Spleen (tissue), 7 donors: Measurements from ENCODE around the gene CDH13.

ENCODE experiments used
- CTCF ChIP-seq, 11 experiments: fragments of 200-600 bp in 7 of 11; fragments of 450-650 bp in 4 of 11; sonication (generic) in 4 of 11; IDR thresholded peaks in 8 of 11; conservative IDR thresholded peaks in 3 of 11; 1 replicate in 7 of 11; 2 replicates in 4 of 11; pipeline versions ENCODE4 v1.4.0 to v1.8.0; 2016 to 2021; ENCODE audit warnings: antibody characterized with exemption in 11 of 11, inconsistent platforms in 4 of 11, mild to moderate bottlenecking in 1 of 11
- POLR2A ChIP-seq, 3 donors: fragments of 450-650 bp; IDR thresholded peaks; one replicate each; pipeline ENCODE4 v1.5.1; 2017; ENCODE audit warnings: antibody characterized with exemption in 3 of 3, mild to moderate bottlenecking in 1 of 3
- POLR2AphosphoS5 ChIP-seq, 3 donors: sonication (generic); formaldehyde crosslinking; IDR thresholded peaks; one replicate each; pipeline ENCODE4 v1.5.1; 2017; ENCODE audit warnings: antibody characterized with exemption in 3 of 3
- donor health status: DM: no; HTN: no; CAD: no; lungs with moderate emphysema.
- donor health status: DM: no; HTN: no; CAD: no.
- donor health status: DM: no; HTN: no; CAD: no.

GRCh38 chr16:82788225-82788624, 161.5 kb downstream of the CDH13 start:
- TF ChIP-seq POLR2AphosphoS5 (IDR thresholded peaks at IDR 0.05) = no peak
- no peak for TF ChIP-seq CTCF (IDR thresholded peaks at IDR 0.05 in 8 of 11, conservative IDR thresholded peaks at IDR 0.05 in 3 of 11)
- TF ChIP-seq POLR2A (IDR thresholded peaks at IDR 0.05) = no peak
